ENCODE measurements around the gene BBS4. TPM values are rescaled to one million over a fixed set of nuclear protein-coding genes. Genes with fewer than 3 reads are reported as not detected.
A peak's percentile ranks its signal among the peaks of the same experiment; 100 is the strongest.
"Not testable (repeated sequence)": the region's sequence is repeated elsewhere in the genome, so short reads cannot be mapped to it uniquely, and the experiment has no call there.

The BBS4 gene
- total RNA-seq, 1 experiment from 2014 or later = 18.9 TPM

- CTCF ChIA-PET = interaction anchor here (0.6 to 1.2 kb wide), 2 partner anchors 106 to 564 kb away, joined by 3 to 4 read pairs; no protein-coding TSS in a partner anchor
- no peak overlapping the region for H3K4me3 Mint-ChIP-seq (ENCODE audit: unreplicated experiment)
- peaks cover 13% of the 10 kb centered on the region for H3K36me3 Mint-ChIP-seq (ENCODE audit: insufficient read depth, unreplicated experiment)
- H3K4me1 Mint-ChIP-seq (ENCODE audit: insufficient read depth, unreplicated experiment) = no peaks in the 10 kb centered on the region
- TF ChIP-seq CTCF (IDR thresholded peaks at IDR 0.05; ENCODE audit: unreplicated experiment) = no peak
- no peaks in the 10 kb centered on the region for H3K27me3 Mint-ChIP-seq (ENCODE audit: insufficient read depth, unreplicated experiment)
- H3K9me3 Mint-ChIP-seq (ENCODE audit: unreplicated experiment) = no peaks in the 10 kb centered on the region
- BruUV-seq (replicated peaks) = no TSS peak
- no peak overlapping the region for H3K27ac Mint-ChIP-seq (ENCODE audit: low read depth, unreplicated experiment)
- POLR2A ChIA-PET = no interaction called here
- intact Hi-C loops (cut with micrococcal nuclease) = no loop called here
- DNase-seq (ENCODE audit: unreplicated experiment) = no peak
These were observed 20.3 kb downstream of the BBS4 start for GRCh38 chr15:72706266-72706665.

GRCh38 chr15:72708551-72709303 is 22.7 kb downstream of the BBS4 start:
- intact Hi-C loops (cut with micrococcal nuclease); DNase-seq (ENCODE audit: unreplicated experiment); H3K9me3 Mint-ChIP-seq (ENCODE audit: unreplicated experiment); H3K4me1 Mint-ChIP-seq (ENCODE audit: insufficient read depth, unreplicated experiment); H3K4me3 Mint-ChIP-seq (ENCODE audit: unreplicated experiment); H3K27me3 Mint-ChIP-seq (ENCODE audit: insufficient read depth, unreplicated experiment); H3K27ac Mint-ChIP-seq (ENCODE audit: low read depth, unreplicated experiment); BruUV-seq (replicated peaks): not testable (repeated sequence)
- ChIA-PET CTCF (interaction anchor here (1.8 to 1.9 kb wide), 2 partner anchors 10 to 13 kb away, joined by 4 to 8 read pairs; no protein-coding TSS in a partner anchor), POLR2A (interaction anchor here (1.2 kb wide), 1 partner anchor 10 kb away, joined by 7 read pairs; no protein-coding TSS in a partner anchor)
- H3K36me3 Mint-ChIP-seq (ENCODE audit: insufficient read depth, unreplicated experiment) = peaks cover 26% of the 10 kb centered on the region

- BruUV-seq (replicated peaks) = no TSS peak
- no peaks in the 10 kb centered on the region for H3K9me3 Mint-ChIP-seq (ENCODE audit: unreplicated experiment)
- H3K36me3 Mint-ChIP-seq (ENCODE audit: insufficient read depth, unreplicated experiment) = peaks cover 21% of the 10 kb centered on the region
- DNase-seq (ENCODE audit: unreplicated experiment) = peak; percentile 64
- H3K27me3 Mint-ChIP-seq (ENCODE audit: insufficient read depth, unreplicated experiment) = no peaks in the 10 kb centered on the region
- ChIA-PET POLR2A (interaction anchor here (0.6 to 2.1 kb wide), 6 partner anchors 9 to 357 kb away, joined by 3 to 5 read pairs (median 4); no protein-coding TSS in a partner anchor), CTCF (interaction anchor here (0.5 to 4.0 kb wide), 23 partner anchors 9 to 555 kb away, joined by 3 to 26 read pairs (median 3); no protein-coding TSS in a partner anchor)
- H3K4me3 Mint-ChIP-seq (ENCODE audit: unreplicated experiment) = no peak overlapping the region
- peak; percentile 84 for TF ChIP-seq CTCF (IDR thresholded peaks at IDR 0.05; ENCODE audit: unreplicated experiment)
- no peaks in the 10 kb centered on the region for H3K4me1 Mint-ChIP-seq (ENCODE audit: insufficient read depth, unreplicated experiment)
- no peak overlapping the region for H3K27ac Mint-ChIP-seq (ENCODE audit: low read depth, unreplicated experiment)
- intact Hi-C loops (cut with micrococcal nuclease) = loop anchor here (1.0 to 10.0 kb wide), 3 partner anchors 359 to 551 kb away; no protein-coding TSS in a partner anchor
These were observed 36.2 kb downstream of the BBS4 start for GRCh38 chr15:72722071-72722696.

GRCh38 chr15:72724028-72724427 is 38.0 kb downstream of the BBS4 start:
- intact Hi-C loops (cut with micrococcal nuclease) = loop anchor here (10.0 kb wide), 1 partner anchor 521 kb away; no protein-coding TSS in a partner anchor
- no peaks in the 10 kb centered on the region for H3K4me1 Mint-ChIP-seq (ENCODE audit: insufficient read depth, unreplicated experiment)
- POLR2A ChIA-PET = interaction anchor here (1.6 kb wide), 1 partner anchor 8 kb away, joined by 3 read pairs; no protein-coding TSS in a partner anchor

More at GRCh38 chr15:72724028-72724427, 38.0 kb downstream of the BBS4 start:
- Mint-ChIP-seq H3K9me3 (ENCODE audit: unreplicated experiment) (no peaks in the 10 kb centered on the region), H3K27me3 (ENCODE audit: insufficient read depth, unreplicated experiment) (no peaks in the 10 kb centered on the region), H3K36me3 (ENCODE audit: insufficient read depth, unreplicated experiment) (peaks cover 14% of the 10 kb centered on the region), H3K4me3 (ENCODE audit: unreplicated experiment) (no peak overlapping the region), H3K27ac (ENCODE audit: low read depth, unreplicated experiment) (no peak overlapping the region)
- no TSS peak for BruUV-seq (replicated peaks)
- CTCF ChIA-PET = interaction anchor here (1.1 to 4.0 kb wide), 2 partner anchors 13 to 358 kb away, joined by 4 to 26 read pairs; no protein-coding TSS in a partner anchor
- no peak for TF ChIP-seq CTCF (IDR thresholded peaks at IDR 0.05; ENCODE audit: unreplicated experiment)
- DNase-seq (ENCODE audit: unreplicated experiment) = no peak

Measured in MCF 10A (cell line).